ENCODE data around the gene DLX1.
"Not testable (repeated sequence)": the region's sequence is repeated elsewhere in the genome, so short reads cannot be mapped to it uniquely, and the experiment has no call there.

The DLX1 gene

DNA sequence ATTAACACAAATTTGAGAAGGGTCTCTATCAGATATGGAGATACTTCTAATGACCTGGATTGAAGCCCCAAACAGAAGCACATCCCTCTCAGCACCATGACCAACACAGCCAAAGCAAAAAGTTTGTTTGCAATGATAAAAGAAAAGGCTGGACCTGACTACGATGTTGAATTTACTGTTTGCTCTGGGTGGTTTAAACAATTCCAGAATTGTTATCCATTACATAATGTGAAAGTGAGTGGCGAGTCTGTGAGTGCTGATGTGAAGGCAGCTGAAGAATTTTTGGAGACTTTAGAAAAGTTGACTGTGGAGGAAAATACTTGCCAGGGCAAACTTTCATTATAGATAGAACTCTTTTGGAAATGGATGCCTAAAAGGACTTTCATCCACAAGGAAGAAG is 34.8 kb downstream of the DLX1 start:
- no peak for DNase-seq

DNA sequence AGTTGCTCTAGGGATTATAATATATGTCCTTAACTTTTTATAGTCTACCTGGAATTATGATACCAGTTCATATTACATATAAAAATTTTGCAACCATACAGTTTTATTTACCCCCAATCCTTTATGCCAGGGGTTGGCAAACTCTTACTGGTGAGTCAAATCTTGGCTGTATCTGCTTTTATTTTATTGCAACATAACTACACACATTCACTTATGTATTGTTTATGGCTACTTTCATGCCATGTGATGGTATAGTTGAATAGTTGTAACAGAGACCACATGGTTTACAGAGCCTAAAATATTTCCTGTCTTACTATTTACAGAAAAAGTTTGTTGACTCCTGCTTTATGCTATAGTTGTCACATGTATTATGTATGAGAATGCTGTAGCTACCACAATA is 43.2 kb downstream of the DLX1 start:
- no peak for DNase-seq

DNA sequence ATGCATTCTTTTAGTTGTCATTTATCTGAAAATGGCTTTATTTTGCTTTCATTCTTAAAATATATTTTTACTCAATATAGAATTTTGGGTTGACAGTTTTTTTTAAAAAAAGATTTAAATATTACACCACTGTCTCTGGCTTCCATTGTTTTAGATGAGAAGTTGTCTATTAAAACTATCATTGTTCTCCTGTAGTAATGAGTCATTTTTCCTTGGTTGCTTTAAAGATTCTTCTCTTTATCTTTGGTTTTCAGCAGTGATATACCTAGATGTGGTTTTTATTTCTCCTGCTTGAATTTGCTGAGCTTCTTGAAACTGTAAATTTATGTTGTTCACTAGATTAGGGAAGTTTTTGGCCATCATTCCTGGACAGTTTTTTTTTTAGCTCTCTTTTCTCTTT is 44.1 kb downstream of the DLX1 start:
- DNase-seq = no peak

DNA sequence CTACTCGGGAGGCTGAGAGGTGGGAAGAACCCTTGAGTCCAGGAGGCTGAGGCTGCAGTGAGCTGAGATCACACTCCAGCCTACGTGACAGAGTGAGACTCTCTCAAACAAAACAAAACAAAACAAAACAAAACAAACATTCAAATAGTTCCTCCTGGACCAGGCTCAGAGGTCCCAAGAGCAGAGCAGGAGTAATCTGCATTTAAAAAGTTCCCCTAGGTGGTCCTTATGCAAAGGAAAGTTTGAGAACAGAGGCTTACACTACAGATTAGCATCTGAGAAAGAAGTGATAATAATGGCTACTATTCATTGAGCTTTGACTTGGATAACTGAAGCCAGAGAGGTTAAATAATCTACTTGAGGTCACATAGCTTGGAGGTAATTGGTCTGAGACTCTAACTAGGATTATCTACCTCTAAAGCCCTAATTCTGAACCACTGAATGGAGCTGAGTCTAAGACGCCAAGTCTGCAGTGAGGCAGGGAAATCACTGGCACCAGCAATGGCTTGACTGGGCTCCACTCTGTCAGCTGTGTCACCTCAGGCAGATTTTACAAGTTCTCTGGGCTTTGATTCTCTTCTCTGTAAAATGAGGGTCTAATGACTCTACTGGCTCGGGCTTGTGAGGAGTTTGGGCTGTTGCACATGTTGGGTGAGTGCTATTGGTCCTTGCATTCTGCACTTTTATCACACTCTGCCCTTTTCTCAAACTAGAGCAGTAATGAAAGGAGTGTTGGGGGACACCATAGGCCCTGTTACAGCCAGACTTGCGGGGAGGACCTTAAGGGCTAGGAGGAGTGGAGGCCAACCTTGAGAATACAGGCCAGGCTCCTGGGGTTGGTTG is 46.6 kb downstream of the DLX1 start:
- no peak for DNase-seq

DNA sequence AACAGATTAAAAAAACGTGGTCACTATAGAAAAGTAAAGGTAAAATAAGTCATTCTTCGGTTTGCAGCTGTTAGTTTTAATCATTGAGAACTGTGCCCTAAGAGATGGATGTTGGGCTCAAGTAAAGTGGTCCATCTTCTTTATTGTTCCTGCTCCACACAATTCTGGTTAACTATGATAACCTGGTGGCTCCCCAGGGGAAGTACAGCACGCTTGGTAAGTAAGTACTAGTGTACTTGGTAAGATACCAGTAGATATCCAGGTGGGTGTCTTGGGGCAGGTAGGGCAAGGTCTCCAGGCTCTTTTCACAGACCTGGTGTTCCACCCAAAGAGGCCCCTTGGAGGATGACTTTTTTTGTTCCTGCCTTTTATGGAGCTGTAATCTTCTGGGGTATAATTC is 49.0 kb downstream of the DLX1 start:
- no peak for DNase-seq

DNA sequence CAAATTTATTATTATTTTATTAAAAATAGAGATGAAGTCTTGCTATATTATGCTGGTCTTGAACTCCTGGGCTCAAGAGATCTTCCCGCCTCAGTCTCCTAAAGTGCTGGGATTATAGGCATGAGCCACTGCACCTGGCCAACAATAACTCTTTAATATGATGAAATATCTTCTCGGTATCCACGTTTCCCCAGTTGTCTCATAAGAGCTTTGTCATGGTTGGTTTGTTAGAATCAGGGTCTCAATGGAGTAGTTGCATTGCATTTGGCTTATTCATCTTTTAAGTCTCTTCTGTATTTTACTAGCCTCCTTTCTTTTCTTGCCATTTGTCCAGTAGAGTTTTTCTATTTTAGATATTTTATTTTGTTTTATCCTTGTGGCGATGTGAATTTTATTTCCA is 50.1 kb downstream of the DLX1 start:
- DNase-seq = no peak

DNA sequence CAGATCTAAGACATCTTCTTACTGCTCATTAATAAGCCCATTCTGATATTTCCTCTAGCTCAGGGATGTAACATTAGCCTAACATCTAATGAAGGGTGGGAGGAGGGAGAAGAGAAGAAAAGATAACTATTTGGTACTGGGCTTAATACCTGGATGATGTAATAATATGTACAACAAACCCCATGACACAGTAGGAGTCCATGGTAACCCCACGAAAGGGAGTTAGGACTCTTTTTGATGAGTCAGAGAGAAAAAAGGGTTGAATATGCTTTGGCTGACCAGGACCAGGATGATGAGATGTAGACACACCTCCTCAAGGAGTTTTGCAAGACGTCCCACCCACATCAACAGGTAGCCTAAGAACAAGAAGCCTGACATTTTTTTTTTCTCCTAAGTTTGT is 51.8 kb downstream of the DLX1 start:
- DNase-seq = no peak

DNA sequence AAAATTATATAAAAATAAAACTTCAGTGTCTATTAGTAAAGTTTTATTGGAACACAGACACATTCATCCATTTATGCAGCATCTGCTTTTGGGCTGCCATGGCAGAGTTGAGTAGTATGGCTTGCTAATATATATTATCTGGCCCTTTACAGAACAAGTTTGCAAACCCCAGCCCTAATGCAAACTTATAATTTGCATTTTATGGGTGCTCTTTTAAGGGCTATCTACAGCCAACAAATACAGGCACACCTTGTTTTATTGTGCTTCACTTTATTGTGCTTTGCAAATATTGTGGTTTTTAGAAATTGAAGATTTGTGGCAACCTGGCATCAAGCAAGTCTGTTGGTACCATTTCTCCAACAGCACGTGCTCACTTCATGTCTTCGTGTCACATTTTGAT is 52.6 kb downstream of the DLX1 start:
- DNase-seq = no peak

DNA sequence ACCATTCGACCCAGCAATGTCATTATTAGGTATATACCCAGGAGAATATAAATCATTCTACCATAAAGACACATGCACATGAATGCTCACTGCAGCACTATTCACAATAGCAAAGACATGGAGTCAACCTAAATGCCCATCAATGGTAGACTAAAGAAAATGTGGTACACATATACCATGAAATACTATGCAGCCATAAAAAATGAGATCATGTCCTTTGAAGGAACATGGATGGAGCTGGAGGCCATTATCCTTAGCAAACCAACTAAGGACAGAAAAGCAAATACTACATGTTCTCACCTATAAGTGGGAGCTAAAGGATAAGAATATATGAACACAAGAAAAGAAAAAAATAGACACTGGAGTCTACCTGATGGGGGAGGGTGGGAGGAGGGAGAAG is 53.4 kb downstream of the DLX1 start:
- not testable (repeated sequence) for DNase-seq

Measured in right forelimb (tissue), 1 donor.